Stimulated activated CD4-positive, alpha-beta T cell treated with anti-CD3 and anti-CD28 coated beads, Interleukin-15, amount 100 ng/mL, for 24 hours (primary cell): ENCODE measurements around the gene STK32B.
"Not testable (repeated sequence)": the region's sequence is repeated elsewhere in the genome, so short reads cannot be mapped to it uniquely, and the experiment has no call there.

ENCODE experiments used
- DNase-seq: peaks from one replicate; pipeline ENCODE4 v3.0.0-alpha.2; 2020

Gene STK32B

GRCh38 chr4:5409972-5410618, 358.8 kb downstream of the STK32B start:
- DNase-seq, result no peak

GRCh38 chr4:5412296-5412695, 361.0 kb downstream of the STK32B start:
- no peak for DNase-seq

- DNase-seq, result no peak
Observed at GRCh38 chr4:5412751-5413150, 361.5 kb downstream of the STK32B start.

DNA sequence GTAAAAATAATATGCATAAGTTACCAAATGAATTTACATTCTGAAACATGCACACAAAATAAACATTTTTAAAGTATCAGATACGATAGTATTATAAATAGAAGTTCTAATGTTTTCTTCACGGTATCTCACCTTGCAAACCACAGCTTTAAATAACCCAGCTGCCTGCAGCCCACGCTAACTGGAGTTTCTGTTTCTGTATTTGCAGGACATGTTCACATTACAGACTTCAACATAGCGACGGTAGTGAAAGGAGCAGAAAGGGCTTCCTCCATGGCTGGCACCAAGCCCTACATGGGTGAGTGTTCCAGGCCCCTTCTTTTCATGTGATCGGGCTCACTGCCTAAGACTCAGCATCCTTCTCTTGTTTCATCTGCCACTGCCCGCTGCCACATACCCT, 365.4 kb downstream of the STK32B start:
- no peak for DNase-seq

DNA sequence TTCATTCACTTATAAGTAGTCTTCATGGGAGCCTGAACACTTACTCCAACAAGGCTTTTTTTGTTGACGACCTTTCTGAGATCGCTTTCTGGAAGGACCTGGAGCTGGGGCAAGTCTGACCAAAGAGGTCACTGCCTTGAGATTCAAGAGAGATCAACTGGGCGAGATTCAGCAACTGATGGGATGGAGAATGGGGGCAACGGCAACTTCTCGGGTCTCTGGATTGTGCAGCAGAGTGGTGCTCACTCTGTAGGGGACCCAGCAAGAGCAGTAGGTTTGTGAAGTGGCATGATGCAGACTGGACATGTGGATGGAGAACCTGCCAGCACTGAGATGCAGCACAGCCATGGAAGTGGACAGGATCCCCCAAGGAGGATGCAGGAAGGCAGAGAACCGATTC, 369.0 kb downstream of the STK32B start:
- no peak for DNase-seq

GRCh38 chr4:5421416-5421815, 370.1 kb downstream of the STK32B start:
- DNase-seq, result no peak

GRCh38 chr4:5422195-5422594, 370.9 kb downstream of the STK32B start:
- DNase-seq, result no peak

GRCh38 chr4:5423670-5424069, 372.4 kb downstream of the STK32B start:
- DNase-seq, result no peak

GRCh38 chr4:5424211-5424610, 372.9 kb downstream of the STK32B start:
- no peak for DNase-seq

- DNase-seq, result no peak
Observed at GRCh38 chr4:5424901-5425300, 373.6 kb downstream of the STK32B start.

DNA sequence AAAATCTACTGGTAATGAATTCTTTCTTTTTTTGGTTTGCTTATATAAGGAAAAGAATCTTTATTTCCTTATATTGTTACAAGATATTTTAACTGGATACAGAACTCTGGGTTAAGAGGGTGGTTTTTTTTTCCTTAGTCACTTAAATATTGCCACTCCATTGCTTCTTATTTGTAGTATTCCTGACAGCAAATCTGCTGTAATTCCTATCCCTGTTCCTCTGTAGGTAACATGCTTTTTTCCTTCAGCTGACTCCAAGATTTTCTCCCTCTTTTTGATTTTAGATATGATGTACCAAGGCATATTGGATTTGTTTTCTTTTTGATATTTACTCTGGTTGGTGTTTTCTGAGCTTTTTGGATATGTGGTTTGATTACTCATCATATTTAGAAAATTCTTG, 378.5 kb downstream of the STK32B start:
- DNase-seq, result no peak

DNA sequence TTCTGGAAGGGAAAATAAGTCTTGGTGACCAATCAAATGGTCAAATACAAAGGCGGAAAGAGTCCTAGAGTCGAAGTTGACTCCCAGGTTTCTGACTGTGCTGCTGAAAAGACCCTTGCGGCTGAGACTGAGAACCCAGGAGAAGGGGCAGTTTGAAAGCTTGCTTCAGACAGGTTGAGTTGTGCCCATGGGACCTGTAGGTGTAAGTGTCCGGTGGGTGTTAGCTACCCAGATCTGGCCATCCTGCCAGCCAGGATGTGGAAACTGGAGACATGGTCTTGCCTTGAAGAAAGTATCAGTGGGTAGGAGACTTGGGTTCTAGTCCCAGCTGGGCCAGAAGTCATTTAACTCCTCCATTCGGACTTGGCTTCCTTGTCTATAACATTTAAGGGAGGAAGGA, 381.9 kb downstream of the STK32B start:
- DNase-seq, result no peak

DNA sequence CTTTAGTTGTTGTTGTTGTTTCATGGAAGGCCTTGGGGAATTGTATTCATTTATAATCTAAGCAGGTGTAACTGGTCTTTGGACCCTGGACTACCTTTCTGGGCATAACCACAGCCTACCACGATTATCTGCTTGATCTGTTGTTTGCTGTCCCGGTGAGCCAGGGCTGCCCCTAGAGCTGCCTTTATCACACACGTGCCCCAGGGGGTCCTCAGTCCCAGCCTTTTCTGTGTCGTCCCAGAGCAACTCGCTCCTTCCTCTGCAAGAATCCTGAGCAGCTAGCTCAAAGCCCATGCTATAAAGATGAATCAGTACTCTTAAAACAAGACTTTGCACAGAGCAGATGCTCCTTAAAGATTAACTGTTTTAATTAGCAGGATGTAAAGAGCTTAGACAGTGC, 383.9 kb downstream of the STK32B start:
- DNase-seq, result no peak

GRCh38 chr4:5435823-5436222, 384.5 kb downstream of the STK32B start:
- no peak for DNase-seq

DNA sequence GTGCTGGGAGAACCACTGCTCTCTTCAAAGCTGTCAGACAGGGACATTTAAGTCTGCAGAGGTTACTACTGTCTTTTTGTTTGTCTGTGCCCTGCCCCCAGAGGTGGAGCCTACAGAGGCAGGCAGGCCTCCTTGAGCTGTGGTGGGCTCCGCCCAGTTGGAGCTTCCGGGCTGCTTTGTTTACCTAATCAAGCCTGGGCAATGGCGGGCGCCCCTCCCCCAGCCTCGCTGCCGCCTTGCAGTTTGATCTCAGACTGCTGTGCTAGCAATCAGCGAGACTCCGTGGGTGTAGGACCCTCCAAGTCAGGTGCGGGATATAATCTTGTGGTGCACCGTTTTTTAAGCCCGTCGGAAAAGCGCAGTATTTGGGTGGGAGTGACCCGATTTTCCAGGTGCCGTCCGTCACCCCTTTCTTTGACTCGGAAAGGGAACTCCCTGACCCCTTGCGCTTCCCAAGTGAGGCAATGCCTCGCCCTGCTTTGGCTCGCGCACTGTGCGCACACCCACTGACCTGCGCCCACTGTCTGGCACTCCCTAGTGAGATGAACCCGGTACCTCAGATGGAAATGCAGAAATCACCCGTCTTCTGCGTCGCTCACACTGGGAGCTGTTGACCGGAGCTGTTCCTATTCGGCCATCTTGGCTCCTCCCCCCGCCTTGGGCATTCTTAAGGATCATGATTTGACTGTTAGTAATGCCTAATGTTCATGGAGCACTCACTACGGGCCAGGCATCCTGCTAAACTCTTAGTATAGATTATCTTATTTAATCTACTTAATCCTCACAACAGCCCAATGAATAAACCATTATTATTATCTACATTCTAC, 392.9 kb downstream of the STK32B start:
- DNase-seq, result not testable (repeated sequence)

DNA sequence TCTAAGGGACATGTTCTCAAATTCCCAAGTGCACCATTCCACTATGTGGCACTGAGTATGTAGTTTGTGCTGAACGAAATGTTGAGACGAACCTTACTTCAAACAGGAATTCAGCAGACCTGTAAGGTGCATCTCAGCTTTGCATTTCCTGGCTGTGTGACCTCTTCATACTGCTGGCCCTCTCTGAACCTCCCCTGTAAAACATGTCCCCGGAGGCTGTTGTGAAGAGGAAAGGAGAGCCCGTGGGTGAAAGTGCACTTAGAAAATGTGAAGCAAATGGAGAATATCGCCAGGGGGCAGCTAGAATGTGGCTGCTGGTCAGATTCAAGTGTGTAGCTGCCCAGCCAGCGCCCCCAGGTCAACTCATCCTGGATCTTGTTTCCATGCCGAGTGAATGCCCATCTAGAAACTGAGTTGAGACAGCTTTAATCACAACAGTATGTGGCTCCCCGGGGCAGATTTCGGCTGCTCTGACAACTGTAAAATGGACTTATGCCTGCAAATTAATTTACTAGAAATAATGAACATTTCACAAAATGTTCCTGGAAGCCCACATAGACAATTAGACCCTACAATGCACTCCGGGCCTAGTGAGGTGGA, 393.7 kb downstream of the STK32B start:
- no peak for DNase-seq

DNA sequence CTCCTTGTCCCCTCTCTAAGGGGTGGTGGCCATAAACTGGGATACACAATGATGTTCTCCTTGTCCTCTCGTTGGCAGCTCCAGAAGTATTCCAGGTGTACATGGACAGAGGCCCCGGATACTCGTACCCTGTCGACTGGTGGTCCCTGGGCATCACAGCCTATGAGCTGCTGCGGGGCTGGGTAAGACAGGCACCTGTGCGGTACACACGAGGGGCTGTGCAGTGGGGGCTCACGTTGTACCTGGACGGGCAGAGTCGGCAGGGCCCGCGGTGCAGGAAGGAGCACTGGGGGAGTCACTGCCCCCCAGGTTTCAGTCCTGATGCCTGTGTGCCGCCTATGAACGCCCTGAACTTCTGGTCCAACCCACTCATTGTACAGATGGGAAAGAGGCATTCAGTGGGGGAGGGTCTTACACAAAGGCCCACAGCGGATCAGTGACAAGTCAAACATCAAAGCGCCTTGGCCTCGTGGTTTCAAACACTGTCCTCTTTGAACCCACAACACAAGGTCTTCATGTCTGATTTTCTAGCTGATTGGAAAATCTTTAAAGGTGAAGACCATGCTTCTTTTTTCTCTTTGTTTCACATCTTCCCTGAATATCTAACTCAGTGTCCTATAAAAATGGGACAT, 395.4 kb downstream of the STK32B start:
- no peak for DNase-seq

GRCh38 chr4:5447755-5448154, 396.5 kb downstream of the STK32B start:
- DNase-seq, result no peak

- DNase-seq, result no peak
Observed at GRCh38 chr4:5448221-5448620, 396.9 kb downstream of the STK32B start.

DNA sequence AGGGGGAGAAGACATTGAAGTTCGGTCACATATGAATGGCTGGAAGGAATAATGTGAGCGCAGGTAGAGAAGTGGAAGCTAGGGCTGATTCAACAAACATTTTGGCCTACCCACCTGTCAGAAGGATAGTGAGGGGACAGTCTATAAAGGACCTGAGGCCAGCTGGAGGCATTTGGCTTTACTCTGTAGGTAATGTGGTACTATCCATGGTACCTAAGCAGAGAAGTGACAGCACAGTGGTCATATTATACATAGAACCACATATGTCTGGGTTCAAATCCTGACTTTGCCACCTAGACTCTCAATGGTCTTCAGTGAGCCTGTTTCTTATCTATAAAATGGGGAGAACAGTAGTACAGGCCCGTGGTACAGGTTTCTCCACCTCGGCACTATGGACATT, 400.0 kb downstream of the STK32B start:
- DNase-seq, result no peak

GRCh38 chr4:5452156-5452555, 400.9 kb downstream of the STK32B start:
- DNase-seq, result no peak

DNA sequence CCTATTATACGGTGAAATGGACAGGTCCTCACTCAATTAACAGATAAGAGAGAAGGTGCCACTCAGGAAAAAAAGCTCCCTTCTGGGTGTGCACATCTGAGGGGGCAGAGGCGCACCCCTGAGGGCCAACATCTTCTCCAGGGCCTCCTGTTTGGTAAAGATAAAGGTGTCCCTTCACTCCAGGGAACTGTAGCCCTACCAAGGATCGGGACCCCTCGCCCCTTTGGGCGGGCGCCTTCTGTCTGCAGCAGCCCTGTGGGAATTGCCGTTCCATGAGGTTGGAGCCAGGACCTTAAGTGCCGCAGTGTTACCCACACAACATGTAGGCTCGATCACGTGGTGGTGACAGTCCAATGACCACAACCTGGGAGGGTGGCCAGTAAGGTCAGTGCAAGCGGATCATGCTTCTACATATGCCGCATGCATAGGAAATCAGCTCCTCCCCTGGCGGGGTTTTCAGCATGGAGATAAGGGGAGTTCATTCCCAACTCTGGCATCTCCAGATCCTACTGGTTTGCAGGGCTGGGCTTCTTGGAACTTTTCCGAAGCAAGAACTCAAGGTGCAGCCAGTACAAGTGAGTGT, 403.8 kb downstream of the STK32B start:
- no peak for DNase-seq

DNA sequence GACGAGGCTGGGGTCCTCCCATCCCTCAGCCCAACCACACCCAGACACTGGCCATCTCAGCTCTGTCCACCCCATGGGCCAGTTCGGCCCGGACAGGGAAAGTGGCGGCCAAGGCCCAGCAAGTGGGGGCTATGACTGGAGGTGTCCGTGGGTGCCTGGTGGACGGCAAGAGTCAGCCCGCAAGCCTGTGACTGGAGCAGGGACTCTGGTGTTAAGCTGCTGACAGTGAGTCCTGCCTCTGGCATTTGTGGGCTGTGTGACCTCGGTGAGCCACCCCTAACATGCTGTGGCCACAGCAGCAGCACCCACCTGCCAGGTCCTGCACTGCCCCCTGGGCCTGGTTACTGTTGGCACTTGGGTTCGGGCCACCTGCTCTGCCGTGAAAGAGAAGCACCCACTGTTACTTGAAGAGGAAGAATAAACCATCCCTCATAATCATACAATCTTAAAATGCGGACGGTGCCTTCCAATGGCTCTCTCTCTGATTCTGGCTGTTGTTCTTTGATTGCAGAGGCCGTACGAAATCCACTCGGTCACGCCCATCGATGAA, 405.1 kb downstream of the STK32B start:
- DNase-seq, result no peak
